ELF-1 (cell line): ENCODE results near the gene GABARAP.
A peak's percentile ranks its signal among the peaks of the same experiment; 100 is the strongest.

ENCODE experiments used
- DNase-seq: peaks from one replicate; pipeline ENCODE4 v3.0.0-alpha.2; 2016; ENCODE audit warnings: low read depth, low spot score

Gene GABARAP

DNA sequence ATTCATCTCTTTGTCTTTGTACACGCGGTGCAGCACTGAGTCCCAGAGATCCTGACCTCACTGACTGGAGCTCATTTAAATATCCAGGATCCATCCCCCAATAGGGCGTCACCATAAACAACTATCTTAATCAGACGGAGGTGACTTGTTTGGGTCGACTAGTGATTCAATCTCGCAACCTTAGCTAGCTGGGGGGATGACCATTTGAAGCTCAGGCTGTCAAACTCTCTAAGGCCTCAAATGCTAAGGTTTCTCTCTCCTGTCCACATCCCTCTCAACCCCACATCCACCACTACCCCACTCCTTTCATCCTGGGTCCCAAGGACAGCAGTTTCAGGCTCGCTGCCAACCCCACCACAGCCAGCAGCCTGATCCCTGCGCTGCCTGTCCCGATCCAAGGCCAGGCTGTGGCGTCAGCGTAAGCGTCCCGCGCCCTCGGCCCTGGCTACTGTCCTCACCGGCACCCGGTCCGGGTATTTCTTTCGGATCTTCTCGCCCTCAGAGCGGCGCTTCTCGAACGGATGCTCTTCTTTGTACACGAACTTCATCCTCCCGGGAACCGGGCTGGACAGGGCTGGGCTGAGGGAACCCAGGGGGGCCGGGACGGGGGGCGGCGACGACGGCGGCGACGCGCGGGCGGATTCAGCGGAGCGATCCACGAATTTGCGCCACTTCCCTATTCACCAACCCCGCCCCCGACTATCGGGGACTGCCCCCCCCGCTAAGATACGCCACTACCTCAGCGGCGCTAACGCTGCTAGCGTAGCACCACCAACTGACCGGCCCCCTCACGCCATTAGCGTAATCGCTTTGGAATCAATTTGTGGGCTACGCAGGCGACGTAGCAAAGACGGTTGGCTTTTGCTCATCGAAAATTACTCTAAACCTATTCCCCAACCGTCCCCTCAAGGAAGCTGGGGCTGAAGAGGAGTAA is at the start of gene GABARAP:
GABARAP (minus strand) TSS at position 667 of the 934 bp plus-strand sequence; CDS start at position 548, 119 bp downstream.
- DNase-seq, result peak; percentile 95

DNA sequence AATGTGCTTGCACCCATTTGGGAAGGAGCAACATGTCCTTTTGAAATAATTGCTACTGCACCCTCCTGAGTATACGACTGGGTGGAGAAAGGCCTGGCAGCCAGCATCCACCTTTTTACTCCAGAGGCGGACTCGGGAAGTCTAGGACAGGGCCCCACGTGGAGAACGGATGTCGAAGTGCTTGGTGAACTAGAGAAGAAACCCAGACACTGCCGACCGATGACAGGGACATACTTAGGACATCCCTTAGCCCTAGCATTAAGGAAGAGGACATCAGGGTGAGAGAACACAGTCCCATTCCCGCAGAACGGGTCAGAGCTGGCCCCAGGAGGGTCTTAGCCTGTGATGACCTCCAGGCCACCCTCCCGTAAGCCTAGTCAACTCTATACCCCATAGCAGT is 48.4 kb upstream of the GABARAP start:
- no peak for DNase-seq

DNA sequence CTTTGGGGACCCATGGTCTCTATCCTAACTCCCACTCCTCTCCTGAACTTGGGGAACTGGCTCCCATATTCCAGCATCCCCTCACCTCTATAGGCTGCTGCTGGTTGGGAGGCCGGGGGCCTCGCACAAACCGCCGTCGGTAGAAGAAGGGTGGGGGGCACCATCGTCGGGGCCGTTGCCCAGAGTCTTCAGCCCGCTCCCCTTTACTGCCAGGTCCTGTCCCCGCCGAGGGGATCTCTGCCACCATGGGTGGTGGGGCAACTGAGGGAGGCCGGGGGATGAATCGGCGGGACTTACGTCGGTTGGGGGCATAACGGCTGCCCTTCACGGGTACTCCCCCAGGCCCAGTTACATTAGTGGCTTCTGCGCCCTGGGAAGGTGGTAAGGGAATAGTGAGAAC is 47.9 kb upstream of the GABARAP start:
- no peak for DNase-seq

DNA sequence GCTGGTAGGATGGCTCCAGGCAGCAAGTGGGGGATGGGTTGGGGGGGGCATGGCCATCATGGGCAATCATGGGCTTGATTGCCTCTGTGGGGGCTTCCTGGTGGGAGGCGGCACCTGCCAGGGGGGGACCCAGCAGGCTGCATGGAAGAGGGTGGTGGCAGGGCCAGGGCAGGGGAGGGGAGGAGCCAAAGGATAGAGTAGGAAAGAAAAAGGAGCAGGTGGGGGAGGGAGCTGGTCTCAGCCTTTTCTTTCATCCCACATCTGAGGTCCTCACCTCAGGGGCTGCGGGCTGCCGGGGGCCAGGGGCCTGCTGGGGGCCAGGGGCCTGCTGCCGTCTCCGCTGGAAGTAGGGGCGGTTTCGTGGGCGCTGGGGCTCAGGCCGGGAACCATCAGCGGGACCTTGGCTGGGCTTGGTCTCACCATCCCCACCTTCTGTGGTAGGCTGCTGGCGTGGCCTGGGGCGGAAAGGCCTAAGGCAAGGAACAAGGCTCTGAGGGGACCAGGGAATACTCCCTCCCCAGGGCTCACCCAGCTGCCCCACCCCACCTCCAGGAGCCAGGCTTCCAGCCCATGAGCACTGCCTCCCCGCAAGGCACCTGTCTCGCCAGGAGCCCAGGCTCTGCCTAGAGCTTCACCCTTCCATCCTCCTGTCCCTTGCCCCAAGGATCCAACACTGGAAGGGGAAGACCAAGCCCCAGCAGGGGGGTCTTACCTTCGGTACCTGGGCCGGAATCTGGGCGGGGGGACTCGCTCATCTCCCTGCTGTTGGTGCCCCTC is 47.2 kb upstream of the GABARAP start:
- no peak for DNase-seq

DNA sequence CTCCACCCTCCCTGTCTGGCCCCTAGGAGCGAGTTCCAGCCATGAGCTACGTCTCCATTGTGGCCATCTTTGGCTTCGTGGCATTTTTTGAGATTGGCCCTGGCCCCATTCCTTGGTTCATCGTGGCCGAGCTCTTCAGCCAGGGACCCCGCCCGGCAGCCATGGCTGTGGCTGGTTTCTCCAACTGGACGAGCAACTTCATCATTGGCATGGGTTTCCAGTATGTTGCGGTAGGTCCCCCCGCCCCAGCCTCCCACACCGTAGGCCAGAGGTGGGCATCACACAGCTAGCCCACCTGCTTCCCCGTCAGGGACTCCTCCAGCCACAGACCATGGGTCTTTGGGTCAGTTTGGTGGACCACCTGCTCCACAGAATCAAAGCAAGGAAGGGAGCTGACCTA is 43.4 kb upstream of the GABARAP start:
- DNase-seq, result no peak

DNA sequence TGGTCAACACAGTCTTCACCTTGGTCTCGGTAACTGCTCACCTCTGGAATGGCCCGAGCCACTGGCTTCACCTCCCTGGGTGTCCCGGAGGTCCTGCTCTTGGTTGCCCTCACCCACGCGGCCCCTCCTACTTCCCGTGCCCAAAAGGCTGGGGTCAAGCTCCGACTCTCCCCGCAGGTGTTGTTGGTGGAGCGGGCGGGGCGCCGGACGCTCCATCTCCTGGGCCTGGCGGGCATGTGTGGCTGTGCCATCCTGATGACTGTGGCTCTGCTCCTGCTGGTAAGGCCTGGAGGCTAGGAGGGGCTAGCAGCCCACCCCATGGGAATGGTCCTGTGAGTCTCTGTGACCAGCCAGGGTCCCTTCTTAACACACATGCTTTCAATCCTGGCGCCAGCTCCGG is 42.7 kb upstream of the GABARAP start:
- no peak for DNase-seq

DNA sequence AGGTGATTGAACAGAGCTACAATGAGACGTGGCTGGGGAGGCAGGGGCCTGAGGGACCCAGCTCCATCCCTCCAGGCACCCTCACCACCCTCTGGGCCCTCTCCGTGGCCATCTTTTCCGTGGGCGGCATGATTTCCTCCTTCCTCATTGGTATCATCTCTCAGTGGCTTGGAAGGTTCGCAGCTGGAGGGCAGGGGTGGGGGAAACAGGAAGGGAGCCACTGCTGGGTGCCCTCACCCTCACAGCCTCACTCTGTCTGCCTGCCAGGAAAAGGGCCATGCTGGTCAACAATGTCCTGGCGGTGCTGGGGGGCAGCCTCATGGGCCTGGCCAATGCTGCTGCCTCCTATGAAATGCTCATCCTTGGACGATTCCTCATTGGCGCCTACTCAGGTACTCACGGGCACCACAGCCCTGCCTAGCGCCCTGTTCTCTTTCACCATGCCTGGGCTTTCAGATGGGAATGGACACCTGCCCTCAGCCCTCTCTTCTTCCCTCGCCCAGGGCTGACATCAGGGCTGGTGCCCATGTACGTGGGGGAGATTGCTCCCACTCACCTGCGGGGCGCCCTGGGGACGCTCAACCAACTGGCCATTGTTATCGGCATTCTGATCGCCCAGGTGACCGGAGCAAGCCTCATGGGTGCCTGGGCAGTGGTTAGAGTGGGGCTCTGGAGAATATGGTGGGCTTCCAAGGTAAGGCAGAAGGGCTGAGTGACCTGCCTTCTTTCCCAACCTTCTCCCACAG is 41.4 kb upstream of the GABARAP start:
- DNase-seq, result no peak

DNA sequence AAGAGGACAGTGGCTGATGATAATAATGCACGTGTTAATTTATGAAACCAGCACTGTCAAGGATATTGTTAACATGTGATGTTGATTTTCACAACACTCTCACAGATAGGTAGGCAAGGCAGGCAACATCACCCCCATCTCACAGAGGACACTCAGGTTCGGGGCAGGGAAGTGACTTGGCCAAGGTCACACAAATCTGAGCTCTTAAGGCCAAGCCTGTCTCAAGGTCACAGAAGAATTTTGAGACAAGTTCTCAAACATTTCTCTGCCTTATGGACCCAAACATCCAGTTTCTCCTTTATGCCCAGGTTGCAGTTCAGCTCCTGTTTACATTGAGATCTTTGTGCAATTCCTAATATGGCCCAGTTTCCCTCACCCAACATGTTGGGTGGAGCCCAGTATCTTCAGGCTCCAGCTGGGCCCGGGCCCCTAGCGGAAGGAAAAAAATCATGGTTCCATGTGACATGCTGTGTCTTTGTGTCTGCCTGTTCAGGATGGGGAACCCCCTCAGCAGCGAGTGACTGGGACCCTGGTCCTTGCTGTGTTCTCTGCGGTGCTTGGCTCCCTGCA is 40.6 kb upstream of the GABARAP start:
- DNase-seq, result no peak

DNA sequence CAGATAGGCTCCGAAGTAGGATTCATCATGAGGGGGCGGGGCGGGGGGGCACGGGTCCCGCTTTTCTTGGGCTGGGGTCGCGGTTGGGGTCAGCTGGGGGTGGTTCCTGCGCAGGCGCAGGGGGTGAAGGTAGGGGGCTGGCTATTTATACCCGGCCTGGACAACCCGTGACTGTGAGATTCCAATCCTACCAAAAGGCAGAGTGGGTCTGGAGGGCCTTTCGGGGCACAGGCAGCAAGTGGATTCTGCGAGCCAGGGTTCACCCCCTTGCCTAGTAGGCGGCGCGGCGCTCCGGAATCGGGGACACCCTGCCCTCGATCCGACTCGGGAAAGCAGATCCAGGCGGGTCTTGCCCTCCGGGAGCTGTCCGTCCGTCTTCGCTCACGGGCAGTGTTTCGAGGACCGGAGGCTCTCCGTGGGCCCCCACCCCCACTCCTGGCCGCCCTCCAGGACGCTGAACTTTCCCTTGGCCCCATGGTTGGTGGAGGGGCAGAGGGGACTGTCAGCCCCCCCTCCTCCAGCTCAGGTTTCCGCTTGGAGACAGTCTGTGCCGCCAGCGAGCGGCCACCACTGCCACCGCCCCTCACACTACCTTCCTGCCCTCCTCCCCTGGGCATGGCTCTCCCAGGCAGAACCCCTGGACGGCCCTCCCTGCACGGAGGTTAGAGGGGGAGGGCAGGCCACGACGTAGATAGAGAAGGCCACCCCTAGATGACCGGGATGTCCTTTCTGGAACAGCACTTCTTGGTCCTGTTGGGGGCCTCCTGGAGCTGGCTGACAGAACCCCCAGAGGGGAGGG is 39.9 kb upstream of the GABARAP start:
- peak; percentile 30 for DNase-seq

DNA sequence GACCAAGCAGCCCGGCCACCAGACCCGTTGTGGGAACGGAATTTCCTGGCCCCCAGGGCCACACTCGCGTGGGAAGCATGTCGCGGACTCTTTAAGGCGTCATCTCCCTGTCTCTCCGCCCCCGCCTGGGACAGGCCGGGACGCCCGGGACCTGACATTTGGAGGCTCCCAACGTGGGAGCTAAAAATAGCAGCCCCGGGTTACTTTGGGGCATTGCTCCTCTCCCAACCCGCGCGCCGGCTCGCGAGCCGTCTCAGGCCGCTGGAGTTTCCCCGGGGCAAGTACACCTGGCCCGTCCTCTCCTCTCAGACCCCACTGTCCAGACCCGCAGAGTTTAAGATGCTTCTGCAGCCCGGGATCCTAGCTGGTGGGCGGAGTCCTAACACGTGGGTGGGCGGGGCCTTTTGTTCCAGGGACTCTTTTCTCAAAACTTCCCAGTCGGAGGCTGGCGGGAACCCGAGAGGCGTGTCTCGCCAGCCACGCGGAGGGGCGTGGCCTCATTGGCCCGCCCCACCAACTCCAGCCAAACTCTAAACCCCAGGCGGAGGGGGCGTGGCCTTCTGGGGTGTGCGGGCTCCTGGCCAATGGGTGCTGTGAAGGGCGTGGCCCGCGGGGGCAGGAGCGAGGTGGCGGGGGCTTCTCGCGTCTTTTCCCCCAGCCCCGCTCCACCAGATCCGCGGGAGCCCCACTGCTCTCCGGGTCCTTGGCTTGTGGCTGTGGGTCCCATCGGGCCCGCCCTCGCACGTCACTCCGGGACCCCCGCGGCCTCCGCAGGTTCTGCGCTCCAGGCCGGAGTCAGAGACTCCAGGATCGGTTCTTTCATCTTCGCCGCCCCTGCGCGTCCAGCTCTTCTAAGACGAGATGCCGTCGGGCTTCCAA is 39.1 kb upstream of the GABARAP start, which contains the start of gene SLC2A4:
SLC2A4 (plus strand) TSS at position 645 of the 879 bp plus-strand sequence; CDS start at position 862, 217 bp downstream.
- peak; percentile 100 for DNase-seq

DNA sequence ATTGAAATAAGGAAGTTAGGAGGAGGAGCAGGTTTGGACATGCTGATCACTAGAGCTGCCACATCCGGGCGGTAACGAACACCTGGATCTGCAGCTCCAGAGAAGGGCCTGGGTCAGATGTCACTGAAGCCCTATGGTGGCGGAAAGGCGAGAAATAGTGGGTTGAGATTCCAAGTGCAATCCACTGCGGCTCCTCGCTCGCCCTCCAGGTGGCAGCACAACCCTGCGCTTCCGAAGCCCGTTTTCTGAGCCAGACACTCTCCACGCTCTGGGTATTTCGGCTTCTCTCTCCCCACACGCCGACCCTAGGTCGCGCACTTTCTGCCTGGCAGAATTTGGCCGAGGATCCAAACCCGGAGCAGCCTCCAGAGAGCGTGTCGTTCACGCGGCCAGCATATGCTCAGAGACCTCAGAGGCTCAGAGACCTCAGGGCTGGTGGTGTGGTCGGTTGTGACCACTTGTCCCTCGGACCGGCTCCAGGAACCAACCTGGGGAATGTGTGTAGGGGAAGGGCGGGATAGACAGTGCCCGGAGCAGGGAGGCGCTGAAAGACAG is 38.3 kb upstream of the GABARAP start:
- peak; percentile 98 for DNase-seq

DNA sequence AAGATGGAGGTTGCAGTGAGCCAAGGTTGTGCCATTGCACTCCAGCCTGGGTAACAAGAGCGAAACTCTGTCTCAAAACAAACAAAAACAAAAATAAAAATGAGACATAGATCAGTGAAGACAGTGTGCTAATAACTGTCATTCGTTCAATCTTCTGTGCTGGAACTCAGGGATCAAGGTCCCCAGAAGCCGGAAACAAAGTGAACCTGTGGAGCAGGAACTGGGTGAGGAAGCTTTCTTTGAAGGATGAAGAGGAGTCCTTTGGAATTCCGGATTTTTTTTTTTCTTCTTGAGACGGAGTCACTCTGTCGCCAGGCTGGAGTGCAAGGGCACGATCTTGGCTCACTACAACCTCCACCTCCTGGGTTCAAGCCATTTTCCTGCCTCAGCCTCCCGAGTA is 37.2 kb upstream of the GABARAP start:
- DNase-seq, result no peak

DNA sequence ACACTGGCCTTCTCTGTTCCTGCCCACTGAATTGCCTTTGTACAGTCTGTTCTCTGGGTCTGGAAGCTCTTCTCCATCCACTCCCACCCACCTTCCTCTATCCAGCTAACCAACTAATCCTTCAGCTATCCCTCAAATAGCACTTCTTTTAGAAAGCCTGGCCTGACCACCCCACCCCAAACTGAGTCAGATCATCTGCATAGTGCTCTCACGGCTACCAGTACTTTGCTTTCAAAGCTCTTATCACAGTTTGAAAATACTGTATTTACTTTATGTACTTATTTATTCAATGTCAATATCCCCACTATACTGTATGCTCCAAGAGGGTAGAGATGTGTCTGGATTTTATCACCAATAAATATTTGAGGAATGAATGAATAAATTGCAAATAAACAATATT is 24.5 kb upstream of the GABARAP start:
- DNase-seq, result no peak

DNA sequence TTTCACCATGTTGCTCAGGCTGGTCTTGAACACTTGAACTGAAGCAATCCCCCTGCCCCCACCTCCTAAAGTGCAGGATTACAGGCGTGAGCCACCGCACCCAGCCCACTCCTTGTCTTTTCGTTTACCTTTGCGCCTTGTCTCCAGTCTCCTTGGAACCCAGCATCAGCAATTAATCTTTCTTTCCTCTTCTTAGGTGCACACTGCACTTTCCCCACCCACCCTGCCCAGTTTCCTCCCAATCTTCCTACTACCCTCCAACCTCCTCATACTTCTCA is 21.5 kb upstream of the GABARAP start:
- no peak for DNase-seq

DNA sequence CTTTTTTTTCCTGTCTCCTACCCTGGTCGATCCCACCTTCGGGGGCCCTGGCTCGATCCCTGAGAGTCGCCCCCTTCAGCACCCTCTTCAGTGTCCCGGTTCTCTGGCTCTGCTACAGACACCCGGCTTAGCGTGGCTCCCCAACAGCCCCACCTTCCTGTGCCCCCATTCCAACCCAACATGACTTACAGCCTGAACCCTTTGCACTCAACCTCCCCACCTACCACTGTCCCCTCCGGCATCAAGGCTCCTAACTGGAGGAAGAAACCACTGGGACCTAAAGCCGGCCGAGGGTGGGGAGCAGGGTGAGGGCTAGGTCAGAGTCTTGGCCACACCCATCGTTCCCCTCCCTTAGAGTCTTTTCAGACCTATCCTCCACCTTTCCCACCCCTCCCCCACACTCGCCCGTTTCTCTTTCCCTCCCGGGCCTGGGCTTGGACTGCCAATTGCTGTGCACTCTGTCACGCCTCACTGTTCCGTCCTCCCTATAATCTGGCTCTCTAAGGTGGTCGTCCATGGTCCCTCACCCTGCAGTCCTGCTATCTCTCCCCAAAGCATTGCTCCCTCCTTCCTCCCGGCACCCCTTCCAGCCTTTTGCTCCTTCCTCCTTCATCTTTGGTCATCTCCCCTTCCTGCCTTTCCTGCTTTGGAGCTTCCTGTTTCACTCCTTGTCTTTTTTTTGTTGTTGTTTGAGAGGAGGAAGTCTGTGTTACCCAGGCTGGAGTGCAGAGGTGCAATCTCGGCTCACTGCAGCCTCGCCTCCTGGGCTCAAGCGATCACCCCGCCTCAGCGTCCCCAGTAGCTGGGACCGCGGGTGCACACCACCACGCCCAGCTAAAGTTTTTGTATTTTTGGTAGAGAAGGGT is 20.9 kb upstream of the GABARAP start:
- DNase-seq, result peak; percentile 89

DNA sequence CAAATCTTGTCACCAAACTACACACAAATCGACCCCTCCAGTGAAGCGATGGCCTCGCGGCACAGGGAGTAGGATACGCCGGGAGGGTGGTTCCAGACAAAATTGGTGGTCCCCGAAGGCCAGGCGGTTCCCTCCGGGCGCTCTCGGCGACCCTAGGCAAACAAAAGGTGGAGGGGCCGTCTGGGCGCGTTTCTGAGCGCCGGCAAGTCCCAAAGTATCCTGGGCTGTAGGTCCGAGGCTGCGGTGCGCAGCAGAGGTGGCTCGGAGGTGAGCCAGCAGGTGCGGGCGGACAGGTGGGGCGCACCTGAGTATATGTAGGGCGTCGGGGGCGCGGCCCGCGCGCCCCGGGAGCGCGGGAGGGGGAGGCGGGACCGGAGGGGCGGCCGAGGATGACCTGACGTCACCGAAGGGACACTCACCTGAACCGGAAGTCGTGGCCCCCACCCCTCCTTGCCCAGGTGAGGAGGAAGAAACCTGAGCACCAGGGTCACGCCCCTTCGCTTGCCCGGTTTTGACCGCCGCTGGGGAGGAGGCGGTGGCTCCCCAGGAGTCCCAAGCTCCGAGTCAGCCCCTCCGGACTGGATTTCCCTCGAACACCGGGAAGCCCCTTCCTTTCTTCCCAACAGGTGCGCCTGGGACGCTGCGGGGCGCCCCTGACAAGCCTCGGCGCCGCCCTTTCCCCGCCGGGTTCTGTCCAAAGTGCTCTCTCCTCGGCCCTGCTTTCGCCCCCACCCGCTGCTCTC is 20.1 kb upstream of the GABARAP start, which contains the start of gene CLDN7:
CLDN7 (minus strand) TSS at position 287 of the 743 bp plus-strand sequence. CDS start 435 bp downstream, outside the sequence.
- peak; percentile 89 for DNase-seq

DNA sequence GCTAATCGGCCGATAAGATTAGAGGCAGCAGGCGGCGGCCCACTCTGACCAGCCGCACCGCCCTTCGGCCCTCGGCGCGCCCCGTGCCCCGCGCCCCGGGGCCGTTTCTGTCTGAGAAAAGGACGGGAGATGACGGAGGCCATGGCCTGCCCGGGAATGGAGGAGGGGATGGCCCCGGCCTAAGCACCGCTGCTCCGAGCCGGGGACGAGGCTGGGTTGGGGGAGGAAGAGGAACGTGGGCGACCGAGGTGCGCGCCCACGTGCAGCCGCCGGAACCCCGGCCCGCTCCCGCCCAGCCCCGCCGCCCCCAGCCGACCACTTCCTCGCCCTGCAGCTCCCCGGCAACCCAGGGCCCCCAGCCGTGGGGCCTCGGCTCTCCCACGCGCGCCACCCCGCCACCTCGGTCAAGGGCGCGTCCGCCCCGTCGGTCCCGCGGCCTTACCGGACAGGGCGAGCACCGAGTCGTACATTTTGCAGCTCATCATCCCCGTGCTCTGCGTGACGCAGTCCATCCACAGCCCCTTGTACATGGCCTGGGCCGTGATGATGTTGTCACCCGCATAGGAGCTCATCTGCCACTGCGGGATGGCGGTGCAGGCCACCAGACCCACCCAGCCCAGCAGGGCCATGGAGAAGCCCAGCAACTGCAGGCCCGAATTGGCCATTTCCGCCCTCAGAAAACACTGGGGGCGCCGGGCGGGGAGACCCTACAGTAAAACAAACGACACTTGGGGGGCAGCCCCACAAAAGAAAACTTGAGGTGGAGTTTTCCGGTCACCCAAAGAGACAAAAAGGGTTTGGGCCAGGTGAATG is 19.3 kb upstream of the GABARAP start:
- peak; percentile 29 for DNase-seq
